Stimulated activated naive CD4-positive, alpha-beta T cell treated with Interleukin-2 at 50 U/mL for 16 hours (primary cell): ENCODE measurements around the gene SHQ1.
"Not testable (repeated sequence)": the region's sequence is repeated elsewhere in the genome, so short reads cannot be mapped to it uniquely, and the experiment has no call there.

Source experiments
- DNase-seq: peaks from one replicate; lab custom pipeline; 2025; lab: John Stamatoyannopoulos, UW

Gene SHQ1

DNA sequence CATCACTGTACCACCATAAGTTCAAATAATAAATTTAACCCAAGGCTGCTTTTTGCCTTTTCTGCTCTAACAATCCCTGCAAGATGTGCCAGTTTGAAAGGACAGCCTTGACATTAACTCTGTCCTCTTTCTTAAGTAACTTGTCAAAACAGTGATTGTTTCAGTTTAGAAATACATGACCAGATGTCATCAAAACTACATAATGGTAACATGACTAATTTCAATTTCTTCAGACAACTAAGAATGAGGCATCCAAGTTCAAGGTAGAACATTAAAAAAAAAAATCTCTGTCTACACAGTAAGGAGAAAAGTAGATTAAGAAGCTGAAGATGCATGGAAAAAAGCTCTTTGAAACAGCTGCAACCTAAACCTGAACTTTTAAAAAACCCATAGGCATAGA lies 47.4 kb downstream of the SHQ1 start:
- no peak for DNase-seq

DNA sequence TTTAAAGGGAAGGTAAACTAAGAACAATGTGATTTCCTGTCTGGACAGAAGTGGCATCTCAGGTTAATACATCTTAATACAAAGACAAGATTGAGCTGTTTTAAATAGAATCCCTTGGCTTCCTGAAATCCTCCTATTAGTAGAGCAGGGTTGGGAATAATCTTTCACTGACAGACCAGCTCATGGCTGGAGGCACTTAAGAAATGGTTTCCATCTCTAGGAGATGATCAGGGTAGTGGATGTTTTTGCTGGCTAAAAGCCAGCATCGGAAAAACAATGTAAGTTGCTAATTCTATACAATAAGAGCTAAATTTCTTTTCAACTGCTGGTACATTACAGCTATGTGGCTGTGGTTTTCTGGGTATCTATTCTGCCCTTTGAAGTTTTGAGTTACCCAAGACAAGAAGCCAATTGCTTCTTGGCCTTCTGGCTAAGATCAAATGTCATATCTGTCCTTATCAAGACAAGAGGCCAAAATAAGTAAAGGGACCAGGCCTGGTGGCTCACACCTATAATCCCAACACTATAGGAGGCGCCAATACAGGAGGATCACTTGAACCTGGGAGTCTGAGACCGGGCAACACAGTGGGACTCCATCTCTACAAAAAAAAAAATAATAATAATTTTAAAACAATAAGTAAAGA lies 49.6 kb downstream of the SHQ1 start:
- DNase-seq, result no peak

DNA sequence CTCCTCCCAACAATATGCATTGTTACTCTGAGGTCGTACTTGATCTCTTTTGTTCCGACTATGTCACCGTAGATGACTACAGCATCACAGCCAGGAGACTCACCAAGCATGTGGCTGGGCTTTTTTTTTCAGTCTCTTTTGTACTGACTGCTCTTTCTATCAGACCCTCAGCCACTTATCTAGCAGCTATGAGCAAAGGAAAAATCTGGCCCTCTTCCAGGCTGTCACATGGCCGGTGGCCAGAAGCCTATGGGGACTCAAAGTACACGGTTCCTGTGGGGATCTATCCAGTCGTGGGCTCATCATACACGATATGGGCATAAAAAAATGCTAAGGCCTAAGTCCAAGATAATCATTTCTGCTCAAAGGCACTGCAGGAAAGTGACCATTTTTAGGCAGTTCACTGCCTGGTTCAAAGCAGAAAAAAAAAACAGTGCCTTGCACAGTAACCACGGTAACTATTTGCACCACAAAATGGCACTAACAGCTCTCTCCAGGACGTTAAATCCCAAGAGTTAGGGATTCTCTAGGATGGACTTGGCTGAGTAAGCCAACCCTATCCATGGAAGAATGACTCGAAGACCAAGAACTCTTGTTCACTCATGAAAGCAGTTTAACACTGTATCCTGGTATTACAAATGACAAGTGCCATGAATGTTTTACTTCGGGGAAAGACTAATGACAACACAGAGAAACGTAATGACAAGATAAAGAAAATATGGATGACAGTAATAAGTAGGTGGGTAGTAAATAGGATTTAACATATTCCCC lies 50.3 kb downstream of the SHQ1 start:
- no peak for DNase-seq

DNA sequence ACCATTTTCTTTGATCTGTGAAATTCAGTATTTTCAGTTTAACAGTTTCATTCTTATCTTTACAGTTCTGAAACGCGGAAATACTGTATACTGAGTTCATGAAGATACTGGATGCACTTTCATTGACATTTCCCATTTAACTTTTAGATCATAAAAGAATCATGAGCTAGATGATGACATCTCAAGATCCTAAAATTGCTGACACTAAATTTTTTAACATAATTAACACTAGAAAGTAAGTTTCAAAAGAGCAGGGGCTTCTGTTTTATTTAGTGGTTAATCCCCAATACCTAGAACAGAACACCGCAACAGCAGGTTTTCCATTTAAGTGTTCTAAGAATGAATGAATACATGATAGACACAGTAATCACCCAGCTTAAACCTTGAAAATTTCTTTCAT lies 54.2 kb downstream of the SHQ1 start:
- no peak for DNase-seq

DNA sequence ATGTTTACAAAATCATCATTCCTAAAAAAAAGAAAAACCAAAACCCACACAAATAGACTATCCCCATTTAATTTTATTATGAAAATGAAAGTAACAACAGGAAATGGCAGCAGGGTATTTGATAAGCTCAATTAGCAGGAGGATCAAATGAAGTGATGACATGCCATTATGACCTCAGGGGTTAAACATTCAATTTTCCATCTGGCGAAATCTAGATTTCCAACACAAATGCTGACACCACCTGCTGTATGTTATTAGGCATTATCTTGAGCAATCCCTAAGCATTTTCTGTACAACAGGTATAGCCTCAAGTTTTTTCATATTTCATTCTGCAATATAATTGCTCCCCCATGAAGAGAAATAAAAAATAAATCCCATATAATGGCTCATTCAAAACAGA lies 57.1 kb downstream of the SHQ1 start:
- DNase-seq, result no peak

DNA sequence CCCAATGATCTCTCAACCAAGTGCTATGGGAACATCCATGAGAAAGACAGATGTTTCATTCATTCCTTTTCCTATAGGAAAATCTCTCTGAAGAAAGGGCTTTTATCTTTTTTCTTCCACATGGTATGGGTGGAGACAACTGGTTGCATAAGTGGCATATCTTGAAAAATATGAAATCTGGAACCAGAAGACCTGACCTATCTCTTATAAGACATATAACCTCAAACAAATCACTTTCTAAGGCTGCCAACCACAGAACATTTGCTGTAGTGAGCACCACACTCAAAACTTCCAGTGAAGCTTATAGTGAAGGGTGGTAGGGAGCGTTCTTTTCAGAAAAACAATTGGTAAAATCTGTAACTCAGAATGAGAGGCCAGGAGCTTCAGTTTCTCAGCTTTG lies 58.5 kb downstream of the SHQ1 start:
- DNase-seq, result no peak

DNA sequence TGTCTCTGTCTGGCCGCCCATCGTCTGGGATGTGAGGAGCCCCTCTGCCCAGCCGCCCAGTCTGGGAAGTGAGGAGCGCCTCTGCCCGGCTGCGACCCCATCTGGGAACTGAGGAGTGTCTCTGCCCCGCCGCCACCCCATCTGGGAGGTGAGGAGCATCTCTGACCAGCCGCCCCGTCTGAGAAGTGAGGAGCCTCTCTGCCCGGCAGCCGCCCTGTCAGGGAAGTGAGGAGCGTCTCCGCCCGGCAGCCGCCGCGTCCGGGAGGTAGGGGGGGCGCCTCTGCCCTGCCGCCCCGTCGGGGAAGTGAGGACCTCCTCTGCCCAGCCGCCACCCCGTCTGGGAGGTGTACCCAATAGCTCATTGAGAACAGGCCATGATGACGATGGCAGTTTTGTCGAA lies 60.0 kb downstream of the SHQ1 start:
- DNase-seq, result not testable (repeated sequence)

DNA sequence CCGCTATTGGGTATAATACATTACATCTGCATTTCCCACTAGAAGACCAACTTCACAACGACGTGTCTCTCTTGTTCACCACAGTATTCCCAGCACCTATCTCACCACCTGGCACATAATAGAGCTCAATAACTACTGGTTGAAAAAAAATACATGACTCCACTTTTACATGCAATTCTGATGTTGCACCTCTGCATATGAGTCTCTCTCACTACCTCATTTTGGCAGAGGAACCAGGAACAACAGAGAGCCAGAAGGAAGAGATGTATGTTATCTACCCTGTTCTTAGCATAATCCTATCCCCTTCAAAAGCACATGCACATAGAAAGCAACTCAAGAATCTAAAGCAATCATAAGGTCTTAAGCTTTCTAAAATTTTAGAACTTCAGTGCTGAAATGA lies 61.6 kb downstream of the SHQ1 start:
- no peak for DNase-seq

DNA sequence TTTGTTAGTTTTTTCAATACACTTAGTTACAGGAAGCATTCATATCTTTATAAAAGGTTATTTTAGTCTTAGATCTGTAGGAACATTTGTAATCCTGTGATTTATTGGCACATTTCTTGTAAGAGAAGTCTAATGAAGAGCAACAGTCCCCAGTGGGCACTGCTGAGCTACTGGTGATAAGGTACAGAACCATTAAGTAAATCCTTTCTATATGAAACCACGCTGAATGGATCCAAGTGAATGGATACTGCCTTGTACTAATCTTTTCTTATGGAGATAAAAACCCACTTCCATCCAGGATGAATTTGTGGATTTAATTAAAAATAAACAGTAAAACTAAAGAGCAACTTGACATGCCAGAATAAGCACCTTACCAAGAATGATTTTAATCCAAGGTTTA lies 64.0 kb downstream of the SHQ1 start:
- no peak for DNase-seq

DNA sequence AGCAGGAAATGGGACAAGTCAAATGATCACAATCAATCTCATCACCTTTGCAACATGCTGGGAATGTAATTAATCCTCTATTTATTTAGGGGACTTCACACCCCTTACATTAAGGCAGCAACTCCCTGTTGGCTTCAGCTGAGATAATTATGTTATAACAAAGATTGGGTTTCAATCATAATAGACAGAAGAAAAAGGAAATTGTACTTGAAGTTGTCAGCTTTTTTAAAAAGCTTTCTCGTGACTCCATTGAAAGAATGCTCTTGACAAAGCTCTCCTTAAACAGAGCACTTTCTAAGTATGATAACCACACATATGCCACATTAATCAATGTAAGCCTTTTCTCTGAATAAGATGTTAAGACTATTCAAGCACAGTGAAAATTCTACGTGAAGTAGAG lies 65.7 kb downstream of the SHQ1 start:
- no peak for DNase-seq

DNA sequence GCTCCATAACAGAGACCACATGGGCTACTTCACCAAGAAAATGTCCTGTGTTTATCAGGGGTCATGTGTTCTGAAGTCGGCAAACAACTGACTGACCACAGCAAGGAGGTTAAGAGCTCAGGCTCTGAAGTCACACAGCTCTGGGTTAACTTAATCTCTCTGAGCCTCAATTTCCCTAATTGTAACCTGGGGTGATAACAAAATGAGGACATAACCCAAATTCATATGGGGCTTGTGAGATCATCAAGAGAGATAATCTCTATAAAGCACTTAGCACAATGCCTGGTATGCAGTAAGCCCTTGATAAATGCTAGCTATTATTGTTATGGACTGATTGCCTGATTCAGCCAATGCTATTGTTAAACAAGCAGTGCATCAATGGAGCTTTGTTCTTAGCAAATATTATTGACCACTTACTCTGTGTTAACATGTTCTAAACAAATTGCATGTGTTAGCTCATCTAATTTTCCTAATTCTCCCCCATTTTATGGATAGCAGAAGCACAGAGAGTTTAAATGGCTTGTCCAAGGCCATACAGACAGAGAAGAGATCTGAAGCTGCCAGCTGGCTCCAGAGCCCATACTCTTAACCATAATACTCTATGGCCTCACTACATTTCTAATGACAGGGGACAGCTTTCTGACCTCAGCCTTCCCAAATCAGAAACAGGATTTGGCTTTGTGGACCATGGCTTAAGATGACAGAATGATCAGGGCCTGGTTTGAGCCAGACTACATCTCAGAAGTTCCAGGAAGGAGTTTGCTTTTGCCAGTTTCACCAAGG lies 78.3 kb downstream of the SHQ1 start:
- DNase-seq, result no peak

DNA sequence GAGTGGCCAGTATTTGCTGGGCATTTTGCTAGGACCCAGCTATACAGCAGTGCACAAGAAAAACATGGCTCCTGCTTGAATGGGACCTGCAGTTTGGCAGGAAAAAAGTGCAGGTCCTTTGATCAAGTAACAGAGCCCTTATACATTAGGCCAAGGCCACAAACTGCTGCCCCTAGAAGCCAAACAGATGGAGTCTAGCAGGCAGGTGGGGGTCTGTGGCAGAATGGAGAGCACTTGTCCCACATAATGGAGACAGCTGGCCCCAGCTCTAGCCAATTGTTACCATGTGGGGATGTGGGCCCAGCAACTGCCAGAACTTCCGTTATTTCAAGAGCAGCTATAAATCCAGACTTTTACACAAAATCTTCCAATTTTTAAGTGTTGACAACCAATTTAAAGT lies 79.3 kb downstream of the SHQ1 start:
- no peak for DNase-seq

DNA sequence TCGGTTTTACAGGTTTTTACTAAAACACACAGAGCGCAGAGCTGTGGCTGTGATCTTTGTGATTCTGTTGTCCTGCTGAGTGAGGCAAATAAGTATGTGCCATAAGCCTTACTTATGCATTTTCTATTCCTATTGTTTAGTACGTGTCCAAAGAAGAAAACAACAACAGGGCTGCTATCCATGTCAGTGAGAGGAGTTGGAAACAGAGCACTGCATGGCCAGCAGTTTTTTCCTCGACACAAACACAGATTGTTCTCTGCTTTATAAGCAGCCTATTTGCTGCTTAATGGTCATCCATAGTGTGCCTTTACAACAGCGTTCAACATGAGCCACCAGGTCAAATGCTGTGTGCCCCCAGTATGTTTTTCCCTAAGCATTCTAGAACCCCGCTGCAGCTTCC lies 79.8 kb downstream of the SHQ1 start:
- DNase-seq, result no peak

DNA sequence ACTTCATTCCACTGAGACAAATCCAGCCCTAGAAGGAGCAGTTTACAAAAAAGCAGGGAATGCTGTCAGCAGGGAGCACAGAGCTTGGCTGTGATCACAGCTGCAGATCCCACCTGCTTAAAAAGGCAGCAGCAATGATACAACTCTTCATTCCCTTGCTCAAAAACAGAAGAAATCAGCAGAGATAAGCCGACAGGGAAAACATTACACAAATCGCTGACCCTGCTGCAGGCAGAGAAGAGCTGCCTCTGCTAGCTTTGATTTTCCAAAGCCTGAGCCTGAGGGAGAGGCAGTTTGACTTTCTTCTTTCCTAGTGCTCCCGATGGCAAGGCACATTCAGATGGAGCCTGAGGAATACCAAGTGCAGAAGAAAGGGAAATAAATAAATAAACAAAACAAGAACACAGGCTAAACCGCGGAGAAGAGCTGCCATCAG lies 80.2 kb downstream of the SHQ1 start:
- no peak for DNase-seq

DNA sequence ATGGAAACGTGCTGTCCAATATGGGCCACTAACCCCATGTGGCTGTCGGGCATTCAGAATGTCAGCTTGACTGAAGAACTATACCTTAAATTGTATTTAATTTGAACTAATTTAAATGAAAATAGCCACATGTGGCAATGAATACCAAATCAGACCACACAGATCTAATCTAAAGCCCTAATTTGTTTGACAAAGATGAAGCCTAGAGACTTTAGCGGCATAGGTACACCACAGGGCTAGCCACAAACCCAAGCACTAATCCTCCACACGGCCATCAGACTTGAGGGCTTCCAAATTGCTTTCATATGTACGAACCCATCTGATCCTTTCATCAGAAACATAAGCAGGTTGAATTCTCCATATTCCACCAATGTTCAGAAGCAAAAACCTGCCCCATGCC lies 81.4 kb downstream of the SHQ1 start:
- no peak for DNase-seq

DNA sequence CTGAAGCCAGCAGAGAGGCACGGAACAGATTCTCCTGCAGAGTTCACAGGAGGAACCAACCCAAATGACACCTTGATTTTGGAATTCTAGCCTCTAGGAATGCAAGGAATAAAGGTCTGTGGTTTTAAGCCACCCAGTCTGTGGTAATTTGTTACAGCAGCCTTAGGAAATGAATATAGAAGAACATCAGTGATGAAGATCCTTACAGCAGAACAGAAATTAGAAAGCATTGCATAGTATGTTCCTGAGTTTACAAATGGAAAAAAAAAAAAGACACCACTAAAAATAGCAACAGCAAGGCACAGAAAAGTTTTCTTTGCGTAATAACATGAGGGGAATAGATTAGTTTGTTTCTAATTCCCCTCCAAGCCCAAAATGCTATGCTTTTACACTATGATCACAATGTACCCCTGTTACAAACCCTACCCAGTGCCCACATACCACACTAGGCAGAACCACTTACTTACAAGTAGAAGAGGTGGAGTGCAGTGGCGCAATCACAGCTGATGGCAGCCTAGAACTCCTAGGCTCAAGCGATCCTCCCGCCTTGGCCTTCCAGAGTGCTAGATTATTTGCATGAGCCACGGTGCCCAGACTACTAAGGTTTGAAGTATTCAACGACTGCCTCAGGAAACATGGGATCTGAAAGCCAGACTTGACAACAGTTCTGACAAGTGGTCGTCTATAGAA lies 84.3 kb downstream of the SHQ1 start:
- DNase-seq, result no peak

DNA sequence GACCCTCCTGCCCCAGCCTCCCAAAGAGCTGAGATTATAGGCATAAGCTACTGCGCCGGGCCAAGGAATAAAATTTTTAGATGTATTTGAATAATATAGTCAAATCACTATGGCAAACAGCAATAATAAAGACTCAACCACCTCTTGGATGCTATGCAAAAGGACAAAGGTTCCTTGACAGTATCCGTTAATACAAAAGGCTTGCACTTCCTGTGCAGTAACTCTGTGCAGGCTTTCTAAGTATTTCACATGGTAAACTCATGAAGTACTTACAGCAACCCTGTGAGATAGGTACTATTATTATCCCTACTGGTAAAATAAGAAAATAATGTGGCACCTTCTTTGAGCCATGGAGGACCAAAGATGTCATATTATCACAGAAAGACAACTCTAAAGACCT lies 86.8 kb downstream of the SHQ1 start:
- no peak for DNase-seq

DNA sequence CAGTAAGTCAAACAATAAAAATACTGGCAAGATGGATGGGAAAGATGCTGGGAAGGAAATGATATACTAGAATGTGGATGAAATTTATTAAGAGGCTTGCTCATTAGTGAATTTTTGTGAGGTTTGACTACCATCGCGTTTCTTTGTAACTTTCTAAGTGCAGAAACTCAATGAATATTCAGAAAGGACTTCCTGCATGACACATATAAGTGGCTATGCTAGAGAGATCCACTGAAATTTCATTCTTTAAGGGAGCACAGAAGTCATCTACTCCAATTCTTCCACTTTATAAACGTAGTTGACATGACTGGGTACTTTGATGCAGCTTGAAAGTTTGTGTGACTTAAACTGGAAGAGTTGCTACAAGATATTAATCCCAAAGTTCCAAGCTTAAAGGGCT lies 88.0 kb downstream of the SHQ1 start:
- no peak for DNase-seq

DNA sequence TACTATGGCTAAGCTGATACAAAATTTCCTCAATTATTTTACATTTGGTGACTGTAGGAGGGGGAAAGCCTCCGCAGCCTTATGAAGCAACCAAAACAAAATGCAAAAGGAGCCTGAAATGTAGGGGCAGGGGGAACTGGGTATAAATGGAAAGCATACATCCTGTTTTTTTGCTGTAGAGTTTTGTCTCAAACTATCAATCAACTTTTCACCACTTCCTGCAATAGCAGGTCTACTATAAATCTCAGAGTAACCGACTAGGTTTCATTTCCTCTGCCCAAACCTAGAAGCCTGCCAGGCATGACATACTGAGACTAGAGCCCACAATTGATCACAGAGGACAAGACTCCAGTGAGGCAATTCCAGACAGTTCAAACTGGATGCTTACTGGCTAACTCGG lies 91.3 kb downstream of the SHQ1 start:
- no peak for DNase-seq

DNA sequence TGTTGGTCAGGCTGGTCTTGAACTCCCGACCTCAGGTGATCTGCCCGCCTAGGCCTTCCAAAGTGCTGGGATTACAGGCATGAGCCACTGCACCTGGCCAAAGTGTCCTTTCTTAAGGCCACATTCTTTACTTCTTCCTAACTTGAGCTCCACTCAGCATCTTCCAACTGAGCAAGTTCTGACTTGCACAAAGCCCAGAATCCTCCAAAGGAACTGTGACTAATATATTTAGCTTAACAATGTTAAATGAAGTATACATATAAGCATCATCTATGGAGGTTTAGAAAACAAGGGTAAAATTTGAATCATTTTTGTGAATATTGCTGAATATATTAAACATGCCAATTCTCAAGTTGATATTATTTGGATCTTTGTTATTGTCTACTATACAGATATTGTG lies 93.7 kb downstream of the SHQ1 start:
- no peak for DNase-seq

DNA sequence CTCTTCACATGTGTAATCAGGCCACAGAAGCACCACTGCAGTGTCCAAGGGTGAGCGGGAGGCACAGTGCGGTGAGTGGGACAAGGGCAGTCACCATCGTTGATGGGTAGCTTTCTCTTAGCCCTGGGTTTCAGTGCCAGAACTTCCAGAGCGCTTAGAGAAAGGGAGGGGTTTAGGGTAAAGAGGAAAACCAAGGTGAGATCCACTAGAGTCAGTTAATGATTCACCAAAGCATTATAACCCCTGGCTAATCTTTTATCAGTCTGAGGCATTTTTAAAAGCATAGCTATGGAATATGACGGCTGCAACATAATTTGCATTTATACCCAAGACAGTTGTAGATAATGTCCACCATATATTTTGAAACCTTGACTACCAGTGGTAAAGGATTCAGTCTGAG lies 94.8 kb downstream of the SHQ1 start:
- DNase-seq, result no peak

DNA sequence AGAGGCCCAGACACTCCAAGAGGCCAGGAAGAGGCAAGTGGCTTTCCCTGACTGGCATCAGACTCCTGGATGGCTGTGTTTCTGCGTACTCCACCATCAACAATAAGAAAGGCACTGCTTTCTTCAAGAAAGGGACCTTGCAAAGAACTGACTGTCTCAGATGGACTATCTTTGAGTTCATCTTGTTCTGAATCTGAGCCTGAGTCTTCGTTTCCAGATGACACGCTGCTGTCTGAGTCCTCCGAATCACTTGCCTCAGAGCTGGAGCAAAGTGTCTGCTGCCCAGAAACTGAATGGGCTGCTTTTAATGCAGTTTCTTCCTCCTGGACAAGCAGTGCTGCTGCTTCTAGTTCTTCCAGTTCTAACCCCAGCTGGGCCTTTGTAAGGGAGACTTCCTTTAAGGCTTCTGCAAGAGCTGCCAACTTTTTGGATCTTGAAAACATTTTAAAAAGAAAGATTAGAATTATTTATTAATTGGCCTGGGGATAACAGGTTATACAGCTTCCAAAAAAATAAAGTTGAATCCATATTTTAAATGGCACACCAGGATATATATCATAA lies 97.8 kb downstream of the SHQ1 start:
- no peak for DNase-seq
